K562 (cell line): Measurements from ENCODE around the gene KAT2B. TPM values are rescaled to one million over a fixed set of nuclear protein-coding genes. Genes with fewer than 3 reads are reported as not detected.

Experiments
- ADNP ChIP-seq: fragments of 200-800 bp; sonication (Bioruptor generic); IDR thresholded peaks from 2 replicates; pipeline ENCODE4 v1.6.1; 2016; ENCODE audit warnings: missing genetic modification characterization, missing compliant biosample characterization
- ARID2 ChIP-seq: fragments of 450-650 bp; IDR thresholded peaks from 2 replicates; pipeline ENCODE4 v1.6.1; 2017; ENCODE audit warnings: antibody characterized with exemption, mild to moderate bottlenecking
- ATF4 ChIP-seq: fragments of 450-650 bp; formaldehyde crosslinking; IDR thresholded peaks from 2 replicates; pipeline ENCODE4 v1.4.0; 2022; ENCODE audit warnings: mild to moderate bottlenecking, moderate library complexity
- CEBPZ ChIP-seq: fragments of 150-350 bp; IDR thresholded peaks from 2 replicates; pipeline ENCODE4 v1.6.1; 2014; ENCODE audit warnings: low read depth, mild to moderate bottlenecking, low read length, borderline replicate concordance
- CREB1 ChIP-seq, 2 experiments: sonication (generic) in 1 of 2; formaldehyde crosslinking in 1 of 2; IDR thresholded peaks; 2 replicates each; pipeline versions ENCODE4 v1.6.1 to v1.8.0; 2012 to 2022; ENCODE audit warnings: inconsistent platforms in 1 of 2, mild to moderate bottlenecking in 1 of 2, missing genetic modification reagents in 1 of 2, moderate library complexity in 1 of 2
- HNRNPH1 ChIP-seq: fragments of 200-400 bp; formaldehyde crosslinking; optimal IDR thresholded peaks from 2 replicates; pipeline ENCODE3; 2017; ENCODE audit warnings: low read depth, mild to moderate bottlenecking, low read length, moderate library complexity
- IRF9 ChIP-seq: fragments of 450-650 bp; IDR thresholded peaks from 2 replicates; pipeline ENCODE4 v1.6.1; 2016; ENCODE audit warnings: missing biosample characterization, missing genetic modification characterization
- MBD1 ChIP-seq: fragments of 250-450 bp; sonication (Bioruptor Pico); IDR thresholded peaks from 2 replicates; pipeline ENCODE4 v1.8.0; 2022; ENCODE audit warnings: inconsistent platforms
- NFIC ChIP-seq: fragments of 450-650 bp; IDR thresholded peaks from 2 replicates; pipeline ENCODE4 v1.6.1; 2017; ENCODE audit warnings: mild to moderate bottlenecking, inconsistent platforms
- PCBP1 ChIP-seq: fragments of 200-400 bp; formaldehyde crosslinking; IDR thresholded peaks from 2 replicates; pipeline ENCODE4 v1.6.1; 2018; ENCODE audit warnings: mild to moderate bottlenecking, low read depth, low read length; ENCODE audit not compliant: poor library complexity, severe bottlenecking
- PTBP1 ChIP-seq: fragments of 200-400 bp; formaldehyde crosslinking; IDR thresholded peaks from 2 replicates; pipeline ENCODE4 v1.6.1; 2017; ENCODE audit warnings: low read depth, low read length
- RERE ChIP-seq: sonication (generic); formaldehyde crosslinking; IDR thresholded peaks from 2 replicates; pipeline ENCODE4 v1.8.0; 2023; ENCODE audit warnings: missing genetic modification reagents, mild to moderate bottlenecking, borderline replicate concordance
- SMC3 ChIP-seq: conservative IDR thresholded peaks from 2 replicates; pipeline ENCODE4 v1.6.1; 2011; ENCODE audit warnings: low read depth, low read length, improper control_type of control experiment; ENCODE audit not compliant: insufficient read depth
- polyA plus RNA-seq, 8 experiments: library from polyadenylated mRNA; depleted of rRNA in 4 of 8; stranded (reverse) in 5 of 8; unstranded in 3 of 8; fragments of >200 nt; fragmentation: Nextera tagmentation in 2 of 8; fragmentation: Illumina TruSeq in 1 of 8; extraction: Ambion mirVana in 2 of 8; extraction: Trizol in 1 of 8; gene quantifications; 2 replicates each; pipeline versions ENCODE4 v1.2.1 to v1.2.3, GENCODE V29; 2011 to 2014; ENCODE audit warnings: inconsistent platforms in 1 of 8, missing spikeins in 1 of 8
- total RNA-seq, 7 experiments: library from RNA; depleted of rRNA in 6 of 7; stranded (reverse); fragments of >200 nt in 6 of 7; fragmentation: Illumina TruSeq in 2 of 7; extraction: Trizol in 2 of 7; gene quantifications; 2 replicates each; pipeline versions ENCODE4 v1.2.1 to v1.2.3, GENCODE V29; 2011 to 2021; ENCODE audit warnings: low replicate concordance in 1 of 7

The KAT2B gene
- total and polyA plus RNA-seq, 9 of the 15 experiments (the other 6 are each of a cell fraction or from before 2014, with no cell fraction given), result 3.3 to 14.9 (median 12.2) TPM

GRCh38 chr3:20038699-20039465 lies 1.4 kb upstream of the KAT2B start (continued):
- TF ChIP-seq CEBPZ (no peak), PTBP1 (no peak), RERE (CRISPR knock-in tag) (no peak), NFIC (no peak), ARID2 (no peak; the same call in 1 of the 2 replicates), HNRNPH1 (no peak), CREB1 (IDR thresholded peaks at IDR 0.05) (no peak), CREB1 (CRISPR knock-in tag; IDR thresholded peaks at IDR 0.05) (no peak), PCBP1 (no peak), ADNP (0 out of 2 replicates have a peak, but pooled peaks have one; percentile 41), MBD1 (CRISPR knock-in tag) (peak; percentile 81), IRF9 (tag) (no peak), ATF4 (CRISPR knock-in tag) (no peak), SMC3 (no peak)
